NCI-H1436 treated with DMSO at 0.1 percent for 48 hours (cell line): ENCODE results near the gene OVAAL.
"Not testable (repeated sequence)": the region's sequence is repeated elsewhere in the genome, so short reads cannot be mapped to it uniquely, and the experiment has no call there.

Experiments used
- DNase-seq: peaks from one replicate; lab custom pipeline; 2025; lab: John Stamatoyannopoulos, UW

The OVAAL gene

DNA sequence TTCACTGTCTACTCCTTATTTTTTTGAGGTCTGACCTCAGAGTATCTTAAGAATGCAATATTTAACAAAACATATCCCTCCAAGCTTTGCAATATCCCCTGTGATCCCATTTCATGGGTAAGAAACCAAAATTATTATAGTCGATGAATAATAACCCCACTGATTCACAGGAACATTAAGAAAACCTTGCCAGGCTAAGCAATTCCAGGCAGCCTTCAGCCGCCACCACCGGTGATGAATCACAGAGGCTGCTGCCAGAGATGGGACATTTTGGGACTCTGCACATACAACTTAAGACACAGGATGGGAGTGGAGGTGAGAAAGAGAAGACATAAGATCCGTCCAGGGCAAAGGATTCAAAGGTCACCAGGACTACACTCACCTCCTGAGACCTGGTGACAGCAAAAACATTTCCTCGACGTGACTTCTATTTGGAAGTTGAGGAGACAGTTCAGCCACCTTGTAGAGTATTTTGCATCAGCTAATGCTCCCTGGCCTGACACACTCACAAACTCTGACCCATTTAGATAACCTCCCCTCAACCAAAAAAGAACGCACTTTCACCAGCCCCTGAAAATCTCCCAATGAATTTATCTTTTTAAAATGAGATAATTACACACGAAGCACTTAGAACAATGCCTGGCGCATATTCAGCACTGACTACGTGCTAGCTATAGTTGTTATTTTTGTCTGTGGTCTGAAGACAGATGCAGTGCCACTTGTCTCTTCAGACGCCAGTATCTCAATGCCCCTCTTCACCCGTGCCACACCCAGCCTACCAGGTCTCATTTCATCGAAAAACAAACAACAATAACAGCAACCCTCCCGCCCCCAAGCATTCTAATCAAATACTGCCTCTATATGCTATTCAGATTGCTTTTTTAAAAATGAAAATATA is 17.8 kb upstream of the OVAAL start:
- no peak for DNase-seq

DNA sequence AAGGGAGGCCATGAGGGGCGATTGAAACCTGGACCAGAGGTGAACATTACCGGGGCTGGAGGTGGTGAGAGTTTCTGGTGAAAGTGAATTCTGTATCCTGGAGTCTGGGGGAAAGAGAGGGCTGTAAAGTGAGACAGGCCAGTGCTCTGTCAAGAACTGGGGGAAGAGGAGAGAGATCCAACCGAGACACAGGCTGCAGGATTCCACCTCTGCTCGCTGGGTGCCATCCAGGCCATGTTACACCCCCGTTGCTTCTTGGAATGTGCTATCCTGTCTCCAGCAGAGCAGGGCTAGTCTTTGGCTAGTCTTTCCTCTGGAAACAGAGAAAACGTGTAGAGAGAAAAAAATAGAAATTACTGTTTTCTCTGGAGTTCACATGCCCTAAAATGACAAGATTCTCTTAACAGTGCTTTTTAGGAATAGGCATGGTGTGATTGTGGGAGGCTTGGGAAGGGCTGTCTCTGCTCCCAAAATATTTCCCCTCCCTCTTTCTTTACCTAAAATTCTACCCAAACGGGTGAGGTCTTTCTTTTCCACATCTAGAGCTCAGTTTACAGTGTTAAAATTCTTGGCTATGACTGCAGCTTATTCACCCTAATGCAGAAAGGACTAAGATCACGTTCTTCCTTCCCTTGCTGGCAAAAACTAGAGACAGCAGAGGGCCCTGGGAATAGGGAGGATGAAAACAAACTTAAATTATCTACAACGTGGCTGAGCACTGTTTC is 16.5 kb upstream of the OVAAL start:
- DNase-seq: no peak

DNA sequence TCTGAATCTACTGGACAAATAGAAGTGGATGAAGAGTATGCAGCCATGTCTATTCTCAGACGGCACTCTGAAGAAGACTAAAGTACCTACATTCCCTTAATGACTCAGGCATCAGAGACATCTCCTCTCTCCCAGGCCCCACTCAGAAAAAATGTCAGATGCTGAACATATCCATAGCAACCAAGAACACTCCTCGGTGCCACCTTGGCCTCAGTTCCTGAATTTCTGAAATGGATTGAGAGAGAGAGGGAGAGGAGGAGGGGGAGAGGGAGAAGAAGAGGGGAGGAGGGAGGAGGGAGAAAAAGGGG is 16.0 kb upstream of the OVAAL start:
- no peak for DNase-seq

DNA sequence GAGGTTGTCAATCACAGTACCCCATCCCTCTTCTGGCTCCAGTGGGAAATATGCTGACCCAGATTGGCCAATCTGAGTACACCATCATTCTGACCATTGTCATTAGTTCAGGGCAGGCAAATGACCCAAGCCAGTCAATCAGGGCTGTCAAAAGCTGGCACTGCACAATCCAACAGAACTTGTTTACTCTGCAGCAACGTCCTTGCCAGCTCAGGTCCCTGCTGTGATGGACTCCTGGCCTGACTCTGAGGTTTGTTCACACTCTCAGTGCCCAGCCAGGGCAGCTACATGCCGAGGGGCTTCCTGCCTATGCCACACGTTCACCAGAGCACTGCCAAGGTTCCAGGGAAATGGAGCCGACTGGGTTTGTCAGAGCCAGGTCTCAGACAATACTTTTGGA is 14.7 kb upstream of the OVAAL start:
- DNase-seq: no peak

DNA sequence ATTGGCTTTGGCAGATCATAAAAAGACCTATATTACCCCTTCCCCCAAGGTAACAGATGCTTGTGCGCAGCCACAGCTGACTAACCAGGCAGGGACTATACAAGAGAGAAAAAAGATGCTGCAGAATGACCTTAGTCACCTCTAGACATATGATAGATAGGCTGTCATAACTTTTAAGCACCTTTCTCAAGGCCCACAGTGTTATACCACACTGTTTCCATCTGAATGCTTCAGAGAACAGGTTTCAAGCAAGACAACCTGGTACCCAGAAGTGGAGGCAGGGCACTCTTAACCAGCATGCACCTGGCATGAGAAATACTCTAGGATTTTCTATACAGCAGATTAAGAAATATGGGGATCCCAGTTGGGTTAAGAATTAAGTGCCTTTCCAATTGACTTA is 12.8 kb upstream of the OVAAL start:
- DNase-seq: no peak

DNA sequence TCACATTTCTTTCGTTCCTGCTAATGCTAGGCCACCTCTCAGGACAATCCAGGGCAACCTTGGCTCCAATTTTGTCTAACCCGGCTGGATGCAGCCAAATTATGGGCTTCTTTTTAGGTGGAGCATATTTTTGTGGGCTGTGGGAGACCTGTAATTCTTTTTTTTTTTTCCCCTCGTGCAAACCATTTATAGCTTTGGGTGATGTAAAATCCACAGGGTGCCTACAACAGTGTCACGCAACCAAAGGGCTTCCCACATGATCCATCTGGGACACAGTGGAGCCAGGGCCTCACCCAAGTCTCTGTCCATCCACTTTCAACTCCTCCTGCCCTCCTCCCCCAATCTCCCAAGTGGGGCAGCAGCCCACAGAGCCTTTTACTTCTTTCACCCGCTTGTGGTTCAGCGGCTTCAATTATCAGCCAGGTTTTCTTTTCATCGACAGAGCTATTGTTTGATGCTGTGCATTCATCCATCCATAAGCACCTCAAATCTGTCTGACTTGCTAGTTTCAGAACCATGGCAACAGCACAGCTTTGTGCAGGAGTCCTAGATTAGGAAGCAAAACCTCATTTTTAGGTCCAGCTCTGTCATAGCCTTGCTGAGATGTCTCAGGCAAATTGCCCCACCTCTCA is 10.0 kb upstream of the OVAAL start:
- DNase-seq: peak; percentile 31

DNA sequence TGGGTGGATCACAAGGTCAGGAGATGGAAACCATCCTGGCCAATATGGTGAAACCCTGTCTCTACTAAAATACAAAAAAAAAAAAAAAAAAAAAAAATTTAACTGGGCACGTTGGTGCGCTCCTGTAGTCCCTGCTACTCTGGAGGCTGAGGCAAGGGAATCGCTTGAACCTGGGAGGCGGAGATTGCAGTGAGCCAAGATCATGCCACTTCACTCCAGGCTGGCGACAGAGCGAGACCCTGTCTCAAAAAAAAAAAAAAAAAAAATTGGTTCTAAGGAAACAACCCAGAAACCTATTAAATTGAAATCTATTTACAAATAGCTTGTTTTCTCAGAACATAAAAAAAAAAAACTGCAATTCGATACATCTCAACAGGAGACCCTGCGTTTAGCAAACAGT is 9.0 kb upstream of the OVAAL start:
- DNase-seq: not testable (repeated sequence)

DNA sequence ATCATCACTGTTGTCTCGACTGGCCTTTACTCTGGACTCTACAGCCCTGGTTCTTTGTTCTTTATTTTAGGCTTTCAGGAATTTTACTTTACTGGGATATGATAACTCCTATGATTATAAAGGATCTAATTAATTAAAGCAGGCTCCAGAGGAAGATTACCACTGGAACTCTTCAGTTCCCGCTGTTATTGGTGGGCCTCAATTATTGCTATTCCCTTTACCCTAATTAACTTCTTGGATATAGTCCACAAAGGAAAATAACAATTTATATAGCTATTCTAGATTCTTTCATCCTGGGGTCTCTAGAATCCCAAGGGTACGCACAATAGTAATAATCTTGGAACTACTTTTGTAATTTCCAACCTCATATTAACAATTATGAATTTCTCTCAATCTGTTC is 8.5 kb upstream of the OVAAL start:
- DNase-seq: no peak

DNA sequence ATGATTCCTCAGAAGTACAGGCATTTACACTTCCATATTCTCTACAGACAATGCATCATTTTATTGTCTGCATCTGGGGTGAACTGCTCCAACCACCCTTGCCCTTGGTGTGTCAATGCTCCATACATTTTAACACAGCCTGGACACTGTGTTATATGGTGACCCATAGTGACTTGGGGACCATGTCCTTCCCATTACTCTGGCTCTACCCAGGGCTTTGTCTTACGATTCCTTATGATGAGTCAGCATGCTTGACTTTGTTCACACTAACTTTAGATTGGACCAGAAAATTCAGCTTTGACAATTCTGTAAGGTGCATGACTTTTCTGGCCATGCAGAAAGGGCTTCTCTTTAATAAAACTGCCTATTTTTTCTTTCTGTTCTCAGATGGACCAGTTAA is 6.8 kb upstream of the OVAAL start:
- no peak for DNase-seq

DNA sequence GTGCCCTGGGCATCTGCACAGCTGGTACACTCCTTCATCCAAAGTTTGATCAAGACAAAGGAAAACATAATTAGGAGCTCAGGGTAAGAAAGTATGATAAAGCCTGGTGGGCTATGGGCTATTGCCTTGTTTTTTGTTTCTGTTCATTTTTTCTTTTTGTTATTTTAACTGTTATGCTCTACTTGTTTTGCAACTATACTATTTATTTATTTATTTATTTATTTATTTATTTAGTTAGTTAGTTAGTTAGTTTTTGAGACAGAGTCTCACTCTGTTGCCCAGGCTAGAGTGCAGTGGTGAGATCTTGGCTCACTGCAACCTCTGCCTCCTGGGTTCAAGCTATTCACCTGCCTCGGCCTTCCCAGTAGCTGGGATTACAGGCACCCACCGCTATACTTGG is 5.7 kb upstream of the OVAAL start:
- DNase-seq: not testable (repeated sequence)

DNA sequence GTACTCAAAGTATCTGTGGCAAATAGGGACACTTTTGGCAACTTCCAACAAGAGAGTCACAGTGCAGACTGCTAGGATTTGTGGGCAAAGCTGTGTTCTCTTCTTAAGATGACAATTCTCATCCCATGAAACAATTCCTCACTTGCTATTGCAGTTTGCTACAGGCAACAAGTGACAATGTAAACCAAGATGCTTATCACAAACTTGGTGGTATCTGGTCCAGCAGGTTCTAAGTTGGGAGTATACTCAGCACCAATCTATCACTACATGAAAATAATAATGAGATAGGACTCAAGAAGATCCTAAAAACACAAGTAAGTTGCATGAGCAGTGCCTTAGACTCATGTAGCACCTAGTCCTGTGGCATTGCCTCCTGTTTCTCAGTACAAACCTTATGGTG is 3.4 kb upstream of the OVAAL start:
- DNase-seq: no peak

DNA sequence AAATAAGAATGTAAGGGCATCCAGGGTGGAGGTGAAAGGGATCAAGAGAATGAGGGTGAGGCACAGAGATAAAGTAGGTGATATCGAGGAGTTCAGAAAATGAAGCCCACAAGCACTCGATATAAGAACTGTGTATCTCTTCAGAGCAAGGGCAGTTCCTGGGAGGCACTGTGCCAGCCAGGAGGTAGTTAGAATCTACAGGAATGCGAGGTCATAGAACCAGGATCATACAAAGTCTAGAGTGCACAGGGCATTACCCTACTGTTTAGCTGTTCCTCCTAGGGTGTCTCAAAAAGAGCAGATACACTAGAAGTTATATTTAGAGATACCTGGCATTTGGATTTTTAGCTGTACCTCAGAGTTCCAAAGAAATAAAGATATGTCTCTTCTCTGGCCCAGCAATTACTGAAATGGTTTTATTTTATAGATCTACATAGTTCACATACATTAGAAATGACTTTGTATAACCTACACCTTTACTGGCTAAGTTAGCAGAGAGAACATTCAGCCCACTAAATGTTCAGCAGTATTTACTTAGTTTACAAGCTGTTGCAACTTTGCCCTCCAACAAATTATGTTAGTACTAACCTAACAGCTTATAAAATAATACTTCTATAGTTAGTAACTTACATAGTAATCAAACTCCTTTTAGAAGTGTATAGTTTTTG is 1.6 kb downstream of the OVAAL start:
- no peak for DNase-seq

DNA sequence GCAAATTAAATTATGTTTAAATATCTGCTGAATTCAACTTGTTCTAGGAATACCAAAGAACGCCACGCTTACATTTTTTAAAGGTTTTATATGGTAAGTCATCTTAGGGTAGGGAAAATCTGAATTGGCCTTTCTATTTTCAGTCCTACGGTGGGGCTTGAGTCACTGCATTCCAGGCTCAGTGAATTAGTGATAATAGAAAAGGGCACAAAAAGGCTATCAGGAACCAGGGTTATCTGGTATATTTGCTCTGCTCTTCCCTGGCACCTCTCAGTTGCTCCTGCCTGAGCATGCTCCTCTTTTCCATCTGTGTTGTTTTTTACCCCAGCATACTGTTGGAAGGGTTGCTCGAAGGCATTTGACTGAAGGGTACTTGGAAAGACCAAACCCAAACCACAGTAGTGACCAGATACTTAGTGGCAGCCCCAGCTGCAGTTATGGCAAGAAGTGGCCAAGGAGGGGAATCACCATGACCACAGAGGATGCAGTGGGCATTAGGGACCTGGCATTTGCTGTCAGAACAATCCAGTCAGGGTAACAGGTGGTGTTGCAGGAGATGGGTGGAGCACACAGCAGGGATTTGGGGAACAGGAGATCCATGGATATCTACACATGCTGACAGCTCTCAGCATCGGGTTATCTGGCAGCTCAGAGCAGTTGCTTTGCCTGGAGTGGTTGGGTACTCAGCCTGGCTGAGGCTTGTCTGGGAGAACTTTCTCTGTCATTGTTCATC is 2.3 kb downstream of the OVAAL start:
- DNase-seq: no peak

DNA sequence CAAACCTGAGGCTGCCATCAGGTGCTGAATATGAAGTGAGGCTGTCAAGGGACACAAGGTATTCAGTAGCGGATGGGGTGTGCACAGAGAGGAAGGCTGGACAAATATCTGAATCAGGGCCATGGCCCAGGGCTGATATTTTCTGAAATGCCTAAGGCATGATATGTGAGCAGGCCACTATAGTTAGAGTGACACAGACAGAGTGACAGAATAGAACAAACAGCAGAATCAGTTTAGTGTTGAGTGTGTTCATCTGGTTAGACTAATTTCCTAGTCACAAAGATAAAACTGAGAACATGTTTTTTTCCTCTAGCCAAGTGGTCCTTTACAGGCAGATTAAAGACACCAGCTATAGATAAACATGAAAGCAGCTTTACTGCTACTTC is 3.9 kb downstream of the OVAAL start:
- no peak for DNase-seq

DNA sequence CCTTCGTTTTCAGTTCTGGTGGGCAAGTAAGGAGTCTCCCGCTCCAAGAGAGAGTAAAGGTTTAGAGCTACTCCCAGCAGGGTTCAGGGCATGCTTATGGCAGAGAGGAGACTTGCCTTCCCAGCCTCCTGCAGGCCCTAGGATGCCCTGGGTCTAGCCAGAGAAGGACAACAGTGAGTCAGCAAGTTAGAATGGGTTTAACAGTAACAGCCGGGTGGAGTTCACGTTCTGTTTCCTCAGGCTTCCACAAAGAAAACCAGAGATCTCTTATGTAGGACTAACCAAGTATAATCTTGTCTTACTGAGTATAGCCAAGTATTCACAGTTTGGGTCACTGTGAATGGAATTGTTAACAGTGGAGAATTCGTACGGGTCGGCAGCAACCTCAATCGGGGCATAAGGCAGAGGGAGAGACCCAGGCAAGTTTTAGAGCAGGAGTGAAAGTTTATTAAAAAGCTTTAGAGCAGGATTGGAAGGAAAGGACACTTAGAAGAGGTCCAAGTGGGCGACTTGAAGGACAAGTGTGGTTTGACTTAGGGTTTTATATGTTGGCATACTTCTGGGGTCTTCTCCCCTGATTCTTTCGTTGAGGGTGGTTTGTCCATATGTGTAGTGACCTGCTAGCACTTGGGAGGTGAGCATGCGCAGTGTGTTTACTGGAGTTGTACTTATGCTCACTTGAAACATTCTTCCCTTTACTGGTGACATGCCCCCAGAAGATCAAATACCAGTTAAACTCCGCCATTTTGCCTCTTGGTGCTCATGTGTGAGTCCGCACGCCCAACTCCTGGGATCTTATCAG is 4.5 kb downstream of the OVAAL start:
- DNase-seq: no peak

DNA sequence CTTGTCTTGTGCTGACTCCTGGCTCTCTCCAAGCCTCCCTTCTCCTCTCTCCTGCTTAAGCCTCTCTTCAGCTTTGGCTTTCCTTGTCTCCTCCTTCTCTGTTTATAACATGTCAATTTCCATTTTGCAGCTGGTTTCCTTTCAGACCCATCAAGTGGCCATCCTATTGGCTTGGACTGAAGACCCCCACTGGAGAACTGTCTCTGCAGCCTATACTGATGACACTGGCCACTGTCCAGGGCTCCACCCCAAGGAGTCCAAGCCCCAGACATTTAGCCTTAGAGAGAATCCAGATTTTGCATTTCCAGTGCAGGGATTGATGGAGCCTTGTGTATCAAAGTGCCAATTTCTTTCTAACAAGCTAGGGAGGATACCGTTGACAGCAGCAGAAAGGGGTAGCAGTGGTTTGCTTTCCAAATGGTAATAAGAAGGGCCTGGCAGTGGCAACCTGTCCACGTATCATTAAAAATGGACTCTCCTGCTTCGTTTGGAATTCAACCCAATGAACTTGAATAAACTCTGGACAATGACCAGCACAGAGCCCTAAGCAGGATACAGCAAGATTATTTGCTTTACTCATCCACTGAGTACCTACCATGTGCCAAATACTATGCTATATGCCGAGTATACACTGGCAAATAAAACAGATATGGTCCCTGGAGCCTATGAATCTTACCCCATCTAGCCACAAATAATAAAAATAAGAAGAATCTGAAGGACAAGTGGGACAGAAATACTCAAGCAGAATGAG is 6.5 kb downstream of the OVAAL start:
- no peak for DNase-seq

DNA sequence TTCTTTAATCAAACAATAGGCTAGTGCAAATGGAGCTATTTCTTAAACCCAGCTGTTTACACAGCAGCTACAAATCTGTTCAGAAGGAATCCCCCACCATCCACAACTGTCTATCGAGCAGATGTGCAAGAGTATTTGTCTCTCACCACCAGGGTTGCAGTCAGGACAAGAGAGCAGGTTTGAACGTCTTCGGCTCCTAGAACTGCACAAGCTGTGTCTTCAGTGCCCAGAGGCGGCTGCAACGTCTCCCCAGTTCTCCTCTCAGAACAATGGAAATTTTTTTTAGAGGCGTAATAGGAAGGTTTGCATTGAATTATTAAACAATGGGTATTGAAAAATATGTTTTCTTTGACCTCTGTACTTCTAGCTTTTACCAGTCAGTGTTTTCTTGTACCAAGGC is 7.3 kb downstream of the OVAAL start:
- DNase-seq: no peak

DNA sequence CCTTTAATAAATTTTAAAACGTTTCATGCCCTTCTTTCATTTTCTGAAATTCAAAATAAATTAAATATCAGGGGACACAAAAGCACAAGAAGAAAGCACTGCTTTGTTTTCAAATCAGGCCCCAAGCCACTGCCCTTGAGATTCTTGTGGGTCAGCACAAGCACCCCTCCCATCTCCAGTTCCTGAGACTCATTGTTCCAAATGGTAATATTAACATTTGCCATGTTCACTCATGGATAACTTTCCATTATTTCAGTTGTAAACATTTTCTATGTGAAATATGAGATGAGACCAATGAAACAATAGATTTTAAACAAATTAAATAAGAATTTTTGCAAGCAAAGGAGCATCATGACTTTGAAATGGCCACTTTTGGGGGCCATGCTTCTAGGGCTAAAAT is 7.7 kb downstream of the OVAAL start:
- DNase-seq: no peak

DNA sequence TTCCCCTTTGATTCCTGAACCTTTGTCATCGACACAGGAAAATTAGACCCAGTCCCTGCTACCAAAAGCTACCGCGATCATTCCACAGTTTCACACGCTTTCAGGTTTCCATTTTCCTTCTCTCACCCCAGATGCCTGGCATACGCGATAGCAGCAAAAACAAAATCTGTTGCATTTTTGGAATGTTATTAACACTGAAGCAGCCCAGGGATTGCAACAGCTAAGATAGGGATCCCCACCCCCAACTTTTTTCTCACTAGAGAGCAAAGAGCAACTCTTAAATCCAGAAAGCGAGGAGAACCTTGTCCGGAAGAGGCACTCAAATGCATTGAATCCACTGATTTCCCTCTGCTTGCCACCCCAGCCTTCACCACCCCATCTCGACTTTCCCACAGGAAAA is 8.9 kb downstream of the OVAAL start:
- DNase-seq: no peak

DNA sequence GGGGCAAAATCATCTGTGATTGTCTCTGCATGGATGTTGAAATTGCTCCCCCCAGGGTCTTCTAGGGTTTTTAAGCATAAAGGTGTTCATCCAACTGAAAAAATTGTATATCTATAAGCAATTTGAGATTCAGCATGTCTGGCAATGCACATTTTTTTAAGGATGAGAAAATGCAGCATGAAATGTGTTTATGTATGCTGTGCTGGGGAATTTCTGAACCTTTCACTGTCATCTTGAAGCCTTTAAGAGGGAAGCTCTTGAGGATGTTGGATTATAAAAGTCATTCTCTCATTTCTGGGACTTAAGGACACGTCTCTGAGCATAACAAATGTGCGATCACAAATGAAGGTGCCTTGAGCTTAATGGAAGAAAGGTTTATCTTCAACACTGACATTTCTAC is 9.4 kb downstream of the OVAAL start:
- DNase-seq: no peak
